Measurements from ENCODE around the gene TXNRD1. TPM values are rescaled to one million over a fixed set of nuclear protein-coding genes. Genes with fewer than 3 reads are reported as not detected.
A peak's percentile ranks its signal among the peaks of the same experiment; 100 is the strongest.

The TXNRD1 gene
- total and polyA plus RNA-seq, 8 donors: 19.4 to 208 (median 76.8) TPM

DNA sequence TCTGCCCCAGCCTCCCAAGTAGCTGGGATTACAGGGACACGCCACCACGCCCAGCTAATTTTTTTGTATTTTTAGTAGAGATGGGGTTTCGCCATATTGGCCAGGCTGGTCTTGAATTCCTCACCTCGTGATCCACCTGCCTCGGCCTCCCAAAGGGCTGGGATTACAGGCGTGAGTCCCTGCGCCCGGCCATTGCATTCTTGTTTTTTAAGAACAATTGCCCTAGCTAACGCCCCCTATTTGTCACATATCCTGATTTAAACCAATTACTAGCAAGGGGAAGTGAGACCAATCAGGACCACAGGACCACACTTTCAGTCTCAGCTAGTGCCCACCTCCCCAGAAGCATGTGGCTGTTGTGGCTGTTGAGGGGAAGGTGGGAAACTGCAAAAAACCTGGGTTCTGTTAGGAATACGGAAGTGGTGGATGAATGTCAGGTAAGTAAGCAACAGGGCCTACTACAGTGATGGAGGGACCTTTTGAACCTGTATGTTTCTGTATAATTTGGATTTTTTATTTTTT, 39.8 kb upstream of the TXNRD1 start:
- peaks cover 0 to 29% (median 16%) of the 10 kb centered on the region in 4 donors for H3K4me1 ChIP-seq
- 82 to 91% (median 83%) methylated on average over 10 of the region's 10 CpGs for WGBS, 5 donors

DNA sequence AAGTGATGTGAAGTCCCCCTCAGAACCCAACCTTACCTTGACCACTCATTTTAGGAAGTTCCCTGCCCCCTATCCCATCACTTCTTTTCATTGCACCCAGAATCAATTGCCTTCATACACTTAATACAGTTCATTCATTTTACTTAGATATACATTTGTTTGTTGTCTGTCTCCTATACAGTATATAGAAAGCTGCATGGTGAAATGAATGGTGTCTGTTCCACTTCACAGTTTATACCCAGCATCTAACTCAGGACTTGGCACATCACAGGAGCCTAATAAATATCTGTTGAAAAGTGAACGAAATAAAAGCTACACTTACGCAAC, 38.3 kb upstream of the TXNRD1 start:
- TF ChIP-seq EP300 (IDR thresholded peaks at IDR 0.05) (no peak), POLR2AphosphoS5 (IDR thresholded peaks at IDR 0.05) (no peak), POLR2A (IDR thresholded peaks at IDR 0.05) (no peak)
- TF ChIP-seq, protein P1, sequence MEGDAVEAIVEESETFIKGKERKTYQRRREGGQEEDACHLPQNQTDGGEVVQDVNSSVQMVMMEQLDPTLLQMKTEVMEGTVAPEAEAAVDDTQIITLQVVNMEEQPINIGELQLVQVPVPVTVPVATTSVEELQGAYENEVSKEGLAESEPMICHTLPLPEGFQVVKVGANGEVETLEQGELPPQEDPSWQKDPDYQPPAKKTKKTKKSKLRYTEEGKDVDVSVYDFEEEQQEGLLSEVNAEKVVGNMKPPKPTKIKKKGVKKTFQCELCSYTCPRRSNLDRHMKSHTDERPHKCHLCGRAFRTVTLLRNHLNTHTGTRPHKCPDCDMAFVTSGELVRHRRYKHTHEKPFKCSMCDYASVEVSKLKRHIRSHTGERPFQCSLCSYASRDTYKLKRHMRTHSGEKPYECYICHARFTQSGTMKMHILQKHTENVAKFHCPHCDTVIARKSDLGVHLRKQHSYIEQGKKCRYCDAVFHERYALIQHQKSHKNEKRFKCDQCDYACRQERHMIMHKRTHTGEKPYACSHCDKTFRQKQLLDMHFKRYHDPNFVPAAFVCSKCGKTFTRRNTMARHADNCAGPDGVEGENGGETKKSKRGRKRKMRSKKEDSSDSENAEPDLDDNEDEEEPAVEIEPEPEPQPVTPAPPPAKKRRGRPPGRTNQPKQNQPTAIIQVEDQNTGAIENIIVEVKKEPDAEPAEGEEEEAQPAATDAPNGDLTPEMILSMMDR (IDR thresholded peaks at IDR 0.05): no peak
- Histone ChIP-seq H3K36me3 (no peaks in the 10 kb centered on the region), H3K4me3 (no peak overlapping the region), H3K27me3 (no peaks in the 10 kb centered on the region), H3K9me3 (no peaks in the 10 kb centered on the region), H3K27ac (peak overlapping the region in 4 of 5 donors; percentile 80 to 89 (median 82)), H3K4me1 (peaks cover 0 to 40% (median 25%) of the 10 kb centered on the region in 4 donors)
- no peak for DNase-seq
- intact Hi-C loops (cut with DNase I; ENCODE audit: low total_unique reads): no loop called here
- 21 to 72% (median 50%) methylated on average over 2 of the region's 2 CpGs for whole genome bisulfite sequencing, 5 donors

More for the DNA sequence above, 39.8 kb upstream of the TXNRD1 start:
- Histone ChIP-seq H3K9me3 (no peaks in the 10 kb centered on the region), H3K36me3 (no peaks in the 10 kb centered on the region), H3K4me3 (no peak overlapping the region), H3K27me3 (no peaks in the 10 kb centered on the region), H3K27ac (peak overlapping the region in 1 of 5 donors; percentile 89)
- intact Hi-C loops (cut with DNase I; ENCODE audit: low total_unique reads): no loop called here
- TF ChIP-seq POLR2AphosphoS5 (IDR thresholded peaks at IDR 0.05) (no peak), POLR2A (IDR thresholded peaks at IDR 0.05) (no peak), EP300 (IDR thresholded peaks at IDR 0.05) (no peak)
- TF ChIP-seq, protein P1 (IDR thresholded peaks at IDR 0.05): no peak
- DNase-seq: no peak

DNA sequence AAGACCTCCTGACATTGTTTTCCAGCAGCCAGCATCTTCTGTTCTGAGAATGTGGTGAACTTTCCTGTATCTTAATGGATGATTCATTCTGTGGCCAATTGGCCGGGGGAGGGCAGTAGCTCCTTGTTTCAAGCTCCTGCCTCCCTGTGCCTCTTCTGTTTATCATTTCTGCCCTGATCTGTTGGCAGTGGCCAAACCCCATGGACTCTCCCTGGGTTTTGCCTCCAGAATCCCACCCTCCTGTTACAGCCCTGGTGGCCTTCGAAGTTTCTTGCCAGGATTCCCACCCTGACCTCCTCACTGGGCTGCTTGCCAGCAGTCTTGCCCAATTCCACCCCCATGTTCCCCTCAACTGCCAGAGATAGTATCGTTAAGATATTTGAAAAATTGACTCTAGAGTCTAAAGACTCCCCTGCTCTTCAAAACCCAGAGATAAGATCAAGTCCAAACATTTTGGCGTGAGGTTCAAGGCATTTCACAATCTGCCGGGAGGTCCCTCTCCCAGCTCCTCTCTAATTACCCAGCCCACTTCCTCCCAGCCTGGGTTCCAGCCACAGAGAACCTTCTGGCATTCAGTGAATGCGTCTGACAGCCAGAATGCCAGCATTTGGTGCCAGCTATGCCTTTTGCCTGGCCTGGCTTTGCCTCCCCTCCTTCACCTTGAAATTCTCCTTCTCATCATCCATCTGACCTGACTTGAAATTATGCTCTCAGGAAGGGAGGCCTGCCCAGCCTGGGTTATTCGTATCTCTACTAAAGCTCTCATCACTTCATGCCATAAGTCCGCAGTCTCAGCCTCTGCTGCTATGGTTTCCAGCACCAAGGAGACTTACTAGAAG, 37.7 kb upstream of the TXNRD1 start:
- Histone ChIP-seq H3K9me3 (no peaks in the 10 kb centered on the region), H3K4me3 (no peak overlapping the region), H3K4me1 (peaks cover 0 to 46% (median 25%) of the 10 kb centered on the region in 4 donors), H3K27me3 (no peaks in the 10 kb centered on the region), H3K36me3 (no peaks in the 10 kb centered on the region), H3K27ac (peak overlapping the region in 4 of 5 donors; percentile 80 to 89 (median 82))
- peak; percentile 38 for DNase-seq
- TF ChIP-seq POLR2A (IDR thresholded peaks at IDR 0.05) (no peak), POLR2AphosphoS5 (IDR thresholded peaks at IDR 0.05) (peak; percentile 74 to 94 (median 91)), EP300 (IDR thresholded peaks at IDR 0.05) (peak; percentile 64)
- TF ChIP-seq, protein P1 (IDR thresholded peaks at IDR 0.05): no peak
- intact Hi-C loops (cut with DNase I; ENCODE audit: low total_unique reads): no loop called here
- 43 to 55% (median 47%) methylated on average over 7 to 8 of the region's 8 CpGs for WGBS, 5 donors

DNA sequence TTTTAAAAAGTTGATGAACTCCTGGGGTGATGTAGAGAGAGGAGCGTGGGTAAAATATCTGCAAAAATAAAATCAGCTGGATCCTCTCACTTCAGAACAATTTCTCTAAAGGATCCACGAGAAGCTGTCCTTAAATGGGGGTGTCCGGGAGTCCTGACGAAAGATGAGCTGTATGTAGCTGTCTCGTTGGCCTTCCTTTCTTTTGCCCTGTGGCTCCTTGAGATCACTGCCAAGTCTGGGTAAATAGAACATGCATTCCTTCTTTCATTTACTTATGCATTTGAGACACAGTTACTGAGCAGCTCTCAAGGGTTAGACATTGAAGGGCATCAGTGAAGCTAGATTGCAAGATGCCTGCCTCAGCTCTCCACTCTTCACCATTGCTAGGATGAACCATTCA, 35.2 kb upstream of the TXNRD1 start:
- Histone ChIP-seq H3K36me3 (no peaks in the 10 kb centered on the region), H3K27me3 (no peaks in the 10 kb centered on the region), H3K27ac (peak overlapping the region in 3 of 5 donors; percentile 71 to 89 (median 80)), H3K9me3 (peaks cover 0 to 15% (median 10%) of the 10 kb centered on the region in 4 donors), H3K4me1 (peaks cover 0 to 49% (median 25%) of the 10 kb centered on the region in 4 donors), H3K4me3 (no peak overlapping the region)
- intact Hi-C loops (cut with DNase I; ENCODE audit: low total_unique reads): no loop called here
- 59 to 77% (median 67%) methylated on average over 5 of the region's 5 CpGs for WGBS, 5 donors
- DNase-seq: no peak
- TF ChIP-seq EP300 (IDR thresholded peaks at IDR 0.05) (no peak), POLR2AphosphoS5 (IDR thresholded peaks at IDR 0.05) (no peak), POLR2A (IDR thresholded peaks at IDR 0.05) (no peak)
- TF ChIP-seq, protein P1 (IDR thresholded peaks at IDR 0.05): no peak
